HepG2 (cell line): ENCODE measurements around the gene SLC26A5. TPM values are rescaled to one million over a fixed set of nuclear protein-coding genes. Genes with fewer than 3 reads are reported as not detected.

Experiments
- HOXA3 ChIP-seq: sonication (generic); formaldehyde crosslinking; IDR thresholded peaks from 2 replicates; pipeline ENCODE4 v1.5.0; 2020; ENCODE audit warnings: missing genetic modification reagents
- NFKBIZ ChIP-seq: IDR thresholded peaks from 2 replicates; pipeline ENCODE4 v1.6.1; 2018; ENCODE audit warnings: missing genetic modification reagents, missing compliant biosample characterization
- PAX8 ChIP-seq: sonication (generic); formaldehyde crosslinking; IDR thresholded peaks from 2 replicates; pipeline ENCODE4 v1.8.0; 2022; ENCODE audit warnings: mild to moderate bottlenecking, missing genetic modification reagents, borderline replicate concordance
- SRF ChIP-seq: IDR thresholded peaks from 2 replicates; pipeline ENCODE4 v1.6.1; 2011; ENCODE audit warnings: mild to moderate bottlenecking, low read depth, low read length, moderate library complexity
- TIGD3 ChIP-seq: sonication (generic); formaldehyde crosslinking; IDR thresholded peaks from 2 replicates; pipeline ENCODE4 v1.5.1; 2020; ENCODE audit warnings: mild to moderate bottlenecking, missing genetic modification reagents, borderline replicate concordance
- XBP1 ChIP-seq: sonication (generic); formaldehyde crosslinking; IDR thresholded peaks from 2 replicates; pipeline ENCODE4 v1.5.0; 2020; ENCODE audit warnings: missing genetic modification reagents
- ZFP36L1 ChIP-seq: sonication (generic); formaldehyde crosslinking; IDR thresholded peaks from 2 replicates; pipeline ENCODE4 v1.8.0; 2022; ENCODE audit warnings: mild to moderate bottlenecking, missing genetic modification reagents, moderate library complexity
- ZHX2 ChIP-seq, 2 experiments: sonication (generic) in 1 of 2; formaldehyde crosslinking in 1 of 2; IDR thresholded peaks; 2 replicates each; pipeline versions ENCODE4 v1.6.1 to v1.9.0; 2014 to 2022; ENCODE audit warnings: antibody characterized with exemption in 1 of 2, borderline replicate concordance in 1 of 2, inconsistent platforms in 1 of 2, low read depth in 1 of 2, missing genetic modification reagents in 1 of 2
- ZNF720 ChIP-seq: sonication (generic); formaldehyde crosslinking; IDR thresholded peaks from 2 replicates; pipeline ENCODE4 v1.4.0; 2020; ENCODE audit warnings: missing genetic modification reagents
- ZNF746 ChIP-seq: sonication (generic); formaldehyde crosslinking; IDR thresholded peaks from 2 replicates; pipeline ENCODE4 v1.8.0; 2022; ENCODE audit warnings: mild to moderate bottlenecking, missing genetic modification reagents
- polyA plus RNA-seq, 8 experiments: library from polyadenylated mRNA; depleted of rRNA in 3 of 8; stranded (reverse) in 7 of 8; unstranded in 1 of 8; fragments of >200 nt; fragmentation: Illumina TruSeq in 4 of 8; extraction: Trizol in 4 of 8; gene quantifications; 2 replicates each; pipeline versions ENCODE4 v1.2.1 to v1.2.3, GENCODE V29; 2011 to 2016; ENCODE audit warnings: low read depth in 4 of 8, missing spikeins in 1 of 8, mixed read lengths in 1 of 8; ENCODE audit not compliant: insufficient read depth in 1 of 8
- total RNA-seq, 5 experiments: library from RNA; depleted of rRNA; stranded (reverse); fragments of >200 nt; fragmentation: Illumina TruSeq; extraction: Trizol; gene quantifications; 2 replicates each; pipeline ENCODE4 v1.2.3, GENCODE V29; 2016; ENCODE audit warnings: low read depth in 1 of 5
- TF ChIP-seq, protein P1 (sequence below): sonication (generic); formaldehyde crosslinking; IDR thresholded peaks from 2 replicates; pipeline ENCODE4 v1.4.0; 2020; ENCODE audit warnings: mild to moderate bottlenecking, missing genetic modification reagents
- TF ChIP-seq, protein P2 (sequence below): sonication (generic); formaldehyde crosslinking; conservative IDR thresholded peaks from 2 replicates; pipeline ENCODE4 v1.8.0; 2022; ENCODE audit warnings: mild to moderate bottlenecking, moderate library complexity, missing genetic modification reagents
- TF ChIP-seq, protein P3 (sequence below): sonication (generic); formaldehyde crosslinking; IDR thresholded peaks from 2 replicates; pipeline ENCODE4 v1.5.0; 2020; ENCODE audit warnings: missing genetic modification reagents
- TF ChIP-seq, protein P4 (sequence below): sonication (generic); formaldehyde crosslinking; conservative IDR thresholded peaks from 2 replicates; pipeline ENCODE4 v1.8.0; 2022; ENCODE audit warnings: low read depth, missing genetic modification reagents

SLC26A5 gene
- total and polyA plus RNA-seq, 2 of the 13 experiments (the other 11 are each of a cell fraction or from before 2014, with no cell fraction given), result 0.08 to 0.11 TPM

GRCh38 chr7:103344453-103345149 lies 101.4 kb downstream of the SLC26A5 start, which contains the start of gene DNAJC2 (continued):
- TF ChIP-seq, protein P1, sequence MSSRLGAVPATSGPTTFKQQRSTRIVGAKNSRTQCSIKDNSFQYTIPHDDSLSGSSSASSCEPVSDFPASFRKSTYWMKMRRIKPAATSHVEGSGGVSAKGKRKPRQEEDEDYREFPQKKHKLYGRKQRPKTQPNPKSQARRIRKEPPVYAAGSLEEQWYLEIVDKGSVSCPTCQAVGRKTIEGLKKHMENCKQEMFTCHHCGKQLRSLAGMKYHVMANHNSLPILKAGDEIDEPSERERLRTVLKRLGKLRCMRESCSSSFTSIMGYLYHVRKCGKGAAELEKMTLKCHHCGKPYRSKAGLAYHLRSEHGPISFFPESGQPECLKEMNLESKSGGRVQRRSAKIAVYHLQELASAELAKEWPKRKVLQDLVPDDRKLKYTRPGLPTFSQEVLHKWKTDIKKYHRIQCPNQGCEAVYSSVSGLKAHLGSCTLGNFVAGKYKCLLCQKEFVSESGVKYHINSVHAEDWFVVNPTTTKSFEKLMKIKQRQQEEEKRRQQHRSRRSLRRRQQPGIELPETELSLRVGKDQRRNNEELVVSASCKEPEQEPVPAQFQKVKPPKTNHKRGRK (CRISPR knock-in tag), result no peak
- TF ChIP-seq, protein P2, sequence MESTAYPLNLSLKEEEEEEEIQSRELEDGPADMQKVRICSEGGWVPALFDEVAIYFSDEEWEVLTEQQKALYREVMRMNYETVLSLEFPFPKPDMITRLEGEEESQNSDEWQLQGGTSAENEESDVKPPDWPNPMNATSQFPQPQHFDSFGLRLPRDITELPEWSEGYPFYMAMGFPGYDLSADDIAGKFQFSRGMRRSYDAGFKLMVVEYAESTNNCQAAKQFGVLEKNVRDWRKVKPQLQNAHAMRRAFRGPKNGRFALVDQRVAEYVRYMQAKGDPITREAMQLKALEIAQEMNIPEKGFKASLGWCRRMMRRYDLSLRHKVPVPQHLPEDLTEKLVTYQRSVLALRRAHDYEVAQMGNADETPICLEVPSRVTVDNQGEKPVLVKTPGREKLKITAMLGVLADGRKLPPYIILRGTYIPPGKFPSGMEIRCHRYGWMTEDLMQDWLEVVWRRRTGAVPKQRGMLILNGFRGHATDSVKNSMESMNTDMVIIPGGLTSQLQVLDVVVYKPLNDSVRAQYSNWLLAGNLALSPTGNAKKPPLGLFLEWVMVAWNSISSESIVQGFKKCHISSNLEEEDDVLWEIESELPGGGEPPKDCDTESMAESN (CRISPR knock-in tag), result peak; percentile 82; the same call in 1 of the 2 replicates
- 0 out of 2 replicates have a peak, but pooled peaks have one; percentile 71 for TF ChIP-seq ZNF746 (CRISPR knock-in tag)
- TF ChIP-seq, protein P3, sequence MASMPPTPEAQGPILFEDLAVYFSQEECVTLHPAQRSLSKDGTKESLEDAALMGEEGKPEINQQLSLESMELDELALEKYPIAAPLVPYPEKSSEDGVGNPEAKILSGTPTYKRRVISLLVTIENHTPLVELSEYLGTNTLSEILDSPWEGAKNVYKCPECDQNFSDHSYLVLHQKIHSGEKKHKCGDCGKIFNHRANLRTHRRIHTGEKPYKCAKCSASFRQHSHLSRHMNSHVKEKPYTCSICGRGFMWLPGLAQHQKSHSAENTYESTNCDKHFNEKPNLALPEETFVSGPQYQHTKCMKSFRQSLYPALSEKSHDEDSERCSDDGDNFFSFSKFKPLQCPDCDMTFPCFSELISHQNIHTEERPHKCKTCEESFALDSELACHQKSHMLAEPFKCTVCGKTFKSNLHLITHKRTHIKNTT (CRISPR knock-in tag), result no peak
- TF ChIP-seq PAX8 (CRISPR knock-in tag), result no peak
- TF ChIP-seq ZNF720 (CRISPR knock-in tag), result no peak
- peak; percentile 84; the same call in 1 of the 2 replicates for TF ChIP-seq ZFP36L1
- TF ChIP-seq NFKBIZ, result peak; percentile 78; the same call in 1 of the 2 replicates
- TF ChIP-seq TIGD3 (CRISPR knock-in tag), result no peak
- peak; percentile 95 for TF ChIP-seq HOXA3 (CRISPR knock-in tag)
- TF ChIP-seq SRF, result peak; percentile 77; the same call in 1 of the 2 replicates
- TF ChIP-seq, protein P4, sequence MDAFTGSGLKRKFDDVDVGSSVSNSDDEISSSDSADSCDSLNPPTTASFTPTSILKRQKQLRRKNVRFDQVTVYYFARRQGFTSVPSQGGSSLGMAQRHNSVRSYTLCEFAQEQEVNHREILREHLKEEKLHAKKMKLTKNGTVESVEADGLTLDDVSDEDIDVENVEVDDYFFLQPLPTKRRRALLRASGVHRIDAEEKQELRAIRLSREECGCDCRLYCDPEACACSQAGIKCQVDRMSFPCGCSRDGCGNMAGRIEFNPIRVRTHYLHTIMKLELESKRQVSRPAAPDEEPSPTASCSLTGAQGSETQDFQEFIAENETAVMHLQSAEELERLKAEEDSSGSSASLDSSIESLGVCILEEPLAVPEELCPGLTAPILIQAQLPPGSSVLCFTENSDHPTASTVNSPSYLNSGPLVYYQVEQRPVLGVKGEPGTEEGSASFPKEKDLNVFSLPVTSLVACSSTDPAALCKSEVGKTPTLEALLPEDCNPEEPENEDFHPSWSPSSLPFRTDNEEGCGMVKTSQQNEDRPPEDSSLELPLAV, result no peak
- TF ChIP-seq XBP1 (CRISPR knock-in tag), result 0 out of 2 replicates have a peak, but pooled peaks have one; percentile 49
- TF ChIP-seq ZHX2 (IDR thresholded peaks at IDR 0.05; ENCODE audit: low read depth), result peak; percentile 85
- TF ChIP-seq ZHX2 (CRISPR knock-in tag; IDR thresholded peaks at IDR 0.05; ENCODE audit: borderline replicate concordance), result no peak
